Stimulated activated CD8-positive, alpha-beta memory T cell treated with anti-CD3 and anti-CD28 coated beads, Interleukin-7, amount 100 ng/mL, for 24 hours (primary cell): ENCODE data around the gene CCL20.
"Not testable (repeated sequence)": the region's sequence is repeated elsewhere in the genome, so short reads cannot be mapped to it uniquely, and the experiment has no call there.

Experiments
- DNase-seq: peaks from one replicate; pipeline ENCODE4 v3.0.0-alpha.2; 2020; ENCODE audit warnings: low read depth

CCL20 gene

GRCh38 chr2:227813562-227814353, at the start of gene CCL20:
Gene CCL20 (plus strand): TSS chr2:227813842. CDS start chr2:227813912, 70 bp downstream.
- DNase-seq = no peak

DNA sequence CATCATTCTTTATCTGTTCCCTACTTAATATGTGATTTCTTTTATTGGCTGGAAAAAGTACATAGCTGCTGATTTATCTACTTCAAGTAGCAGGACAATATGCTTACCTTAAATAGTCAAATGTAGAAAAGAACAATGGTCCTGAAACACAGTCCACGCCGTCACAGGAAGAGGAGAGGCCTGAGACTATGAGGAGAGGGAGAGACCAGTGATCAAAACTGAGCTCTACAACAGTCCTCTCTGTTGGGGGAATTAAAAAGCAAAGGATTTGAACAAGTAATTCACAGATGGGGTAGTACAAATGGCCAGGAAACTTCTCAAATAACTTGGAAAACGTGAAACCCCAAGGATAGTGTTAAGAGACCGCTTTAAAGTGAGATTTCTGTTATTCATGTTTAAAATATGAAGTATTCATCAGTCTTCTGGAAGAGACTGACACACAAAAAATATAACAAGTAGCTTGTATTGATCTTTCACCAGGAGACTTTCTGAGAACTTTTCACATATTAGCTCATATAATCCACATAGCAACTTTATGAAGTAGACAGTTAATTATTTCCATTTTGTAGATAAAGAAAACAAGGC, 47.8 kb upstream of the CCL20 start:
- DNase-seq = no peak

DNA sequence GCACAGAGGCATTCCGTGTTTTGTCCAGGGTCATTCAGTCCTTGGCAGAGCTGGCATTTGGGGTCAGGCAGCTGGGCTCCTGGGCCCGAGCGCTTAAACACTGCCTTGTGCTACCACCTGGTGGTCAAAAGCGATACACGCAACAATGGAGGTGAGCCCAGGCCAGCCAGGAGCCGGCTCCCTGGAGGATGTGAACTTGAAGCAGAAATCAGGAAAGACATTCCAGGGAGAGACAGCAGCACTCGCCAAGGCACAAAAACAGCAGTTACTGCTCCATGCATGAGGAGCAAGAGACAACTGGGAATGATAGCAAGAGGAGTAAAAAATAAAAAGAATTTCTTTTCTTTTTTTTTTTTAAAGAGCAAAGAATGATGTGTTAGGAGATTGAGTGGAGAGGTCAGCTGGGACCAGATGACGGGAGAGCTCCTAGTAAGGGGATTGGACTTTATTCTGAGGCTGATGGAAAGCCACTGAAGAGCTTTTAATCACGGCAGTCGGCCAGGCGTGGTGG, 47.2 kb upstream of the CCL20 start:
- DNase-seq = peak; percentile 26

DNA sequence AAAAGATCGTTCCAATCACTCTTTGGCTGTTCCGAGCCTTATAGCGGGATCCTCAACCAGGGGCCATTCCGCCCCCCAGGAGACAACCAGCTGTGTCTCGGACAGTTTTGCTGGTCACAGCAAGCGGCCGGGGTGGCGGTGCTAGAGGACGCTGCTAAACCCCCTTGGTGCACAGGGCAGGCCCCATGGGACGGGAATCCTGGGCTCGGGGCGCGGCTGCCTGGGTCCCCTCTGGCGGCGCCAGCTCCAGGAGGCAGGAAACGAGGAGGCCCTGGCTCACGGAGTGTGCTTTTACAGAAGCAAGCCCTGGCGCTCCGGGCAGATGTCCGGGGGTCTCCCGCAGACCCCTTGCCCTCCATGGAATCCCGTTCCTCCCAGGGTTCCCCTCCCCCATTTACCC, 45.8 kb upstream of the CCL20 start:
- no peak for DNase-seq

DNA sequence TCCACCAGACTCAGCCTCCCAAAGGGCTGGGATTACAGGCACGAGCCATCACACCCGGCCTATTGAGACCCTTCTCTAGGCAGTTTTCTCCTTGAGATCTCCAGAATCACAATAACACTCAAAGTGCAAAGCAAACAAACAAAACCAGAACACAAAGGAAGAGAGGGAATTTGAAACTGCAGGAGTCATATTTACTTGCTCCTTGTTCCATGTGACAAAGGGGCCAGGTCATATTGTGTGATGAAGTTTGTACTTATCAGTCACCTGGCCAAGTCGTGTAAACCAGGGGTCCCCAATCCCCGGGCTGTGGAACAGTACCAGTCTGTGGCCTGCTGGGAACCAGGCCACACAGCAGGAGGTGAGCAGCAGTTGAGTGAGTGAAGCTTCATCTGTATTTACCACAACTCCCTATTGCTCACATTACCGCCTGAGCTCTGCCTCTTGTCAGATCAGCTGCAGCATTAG, 41.4 kb upstream of the CCL20 start:
- no peak for DNase-seq

DNA sequence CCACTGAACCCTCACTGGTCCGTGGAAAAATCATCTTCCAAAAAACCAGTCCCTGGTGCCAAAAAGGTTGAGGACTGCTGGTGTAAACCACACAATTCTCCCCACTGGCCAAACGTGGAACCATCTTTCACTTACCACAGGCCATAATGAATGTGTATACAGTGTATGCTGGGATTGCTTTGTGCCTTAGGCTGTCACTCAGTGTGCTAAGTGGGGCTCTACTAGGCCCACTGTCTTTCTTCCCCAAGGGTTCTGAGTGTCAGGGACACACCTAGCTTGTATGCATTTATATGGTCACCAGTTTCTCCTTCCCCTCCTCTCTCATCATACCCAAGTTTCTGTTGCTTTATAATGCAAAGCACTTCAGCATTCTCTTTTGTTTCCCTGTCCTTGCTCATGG, 40.7 kb upstream of the CCL20 start:
- DNase-seq = no peak

GRCh38 chr2:227774011-227774624, 39.5 kb upstream of the CCL20 start:
- DNase-seq = no peak

GRCh38 chr2:227774895-227775842, 38.5 kb upstream of the CCL20 start:
- no peak for DNase-seq

GRCh38 chr2:227780981-227781615, 32.5 kb upstream of the CCL20 start:
- no peak for DNase-seq

DNA sequence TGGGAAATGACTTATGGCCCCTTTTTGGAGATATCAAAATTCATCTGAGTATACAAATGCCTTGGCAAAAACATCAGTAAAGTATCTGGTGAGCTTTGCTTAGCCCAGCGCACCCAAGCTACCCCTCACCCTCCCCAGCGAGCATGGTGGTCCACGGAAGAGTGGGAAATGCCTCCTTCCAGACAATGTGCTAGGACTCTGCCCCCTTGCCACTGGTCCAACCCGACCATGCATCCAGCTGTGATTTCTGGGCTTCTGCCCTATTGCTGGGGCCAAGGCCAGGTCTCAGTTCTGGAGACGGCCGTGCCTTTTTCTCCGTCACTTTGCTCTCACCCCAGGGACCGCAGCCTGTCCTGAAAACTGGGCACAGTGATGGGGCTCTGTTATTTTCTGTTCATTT, 31.8 kb upstream of the CCL20 start:
- DNase-seq = no peak

DNA sequence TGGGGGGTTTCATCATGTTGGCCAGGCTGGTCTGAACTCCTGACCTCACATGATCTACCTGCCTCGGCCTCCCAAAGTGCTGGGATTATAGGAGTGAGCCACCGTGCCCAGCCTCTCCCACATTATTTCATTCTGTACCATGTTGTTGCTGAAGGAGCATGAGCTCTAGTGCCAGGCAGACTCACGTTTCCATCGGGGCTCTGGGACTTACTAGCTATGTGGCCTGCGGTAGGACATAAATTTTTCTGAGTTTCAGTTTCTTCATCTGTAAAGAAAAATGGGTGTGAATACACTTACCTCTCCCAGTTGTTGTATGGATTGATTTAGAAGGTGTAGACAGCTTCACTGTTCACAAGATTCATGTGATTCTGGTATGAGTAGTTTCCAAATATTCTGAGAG, 30.8 kb upstream of the CCL20 start:
- DNase-seq = no peak

DNA sequence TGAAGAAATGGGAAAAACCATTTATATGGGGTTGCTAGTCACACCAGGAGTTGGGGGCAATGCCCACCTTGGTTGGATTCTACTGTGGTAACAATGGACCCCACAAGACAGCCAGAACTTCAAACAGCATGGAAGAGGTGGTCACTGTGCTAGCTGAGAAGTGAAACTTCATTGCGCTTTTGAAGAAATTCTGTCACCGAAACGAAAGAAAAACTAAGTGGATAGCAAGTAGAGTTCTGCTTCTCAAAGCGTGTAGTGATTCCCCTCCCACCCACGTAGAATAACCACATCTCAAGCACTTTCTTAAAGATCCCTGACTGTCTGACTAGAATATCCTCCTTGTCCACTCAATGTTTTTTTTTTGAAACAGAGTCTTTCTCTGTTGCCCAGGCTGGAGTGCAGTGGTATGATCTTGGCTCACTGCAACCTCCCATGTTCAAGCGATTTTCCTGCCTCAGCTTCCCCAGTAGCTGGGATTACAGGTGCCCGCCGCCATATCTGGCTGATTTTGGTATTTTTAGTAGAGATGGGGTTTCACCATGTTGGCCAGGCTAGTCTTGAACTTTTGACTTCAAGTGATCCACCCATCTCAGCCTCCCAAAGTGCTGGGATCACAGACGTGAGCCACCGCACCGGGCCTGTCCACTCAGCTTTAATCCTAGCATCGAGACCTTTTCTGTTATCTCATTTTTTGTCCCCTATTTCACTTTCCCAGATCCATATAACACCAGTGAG, 30.1 kb upstream of the CCL20 start:
- DNase-seq = no peak

DNA sequence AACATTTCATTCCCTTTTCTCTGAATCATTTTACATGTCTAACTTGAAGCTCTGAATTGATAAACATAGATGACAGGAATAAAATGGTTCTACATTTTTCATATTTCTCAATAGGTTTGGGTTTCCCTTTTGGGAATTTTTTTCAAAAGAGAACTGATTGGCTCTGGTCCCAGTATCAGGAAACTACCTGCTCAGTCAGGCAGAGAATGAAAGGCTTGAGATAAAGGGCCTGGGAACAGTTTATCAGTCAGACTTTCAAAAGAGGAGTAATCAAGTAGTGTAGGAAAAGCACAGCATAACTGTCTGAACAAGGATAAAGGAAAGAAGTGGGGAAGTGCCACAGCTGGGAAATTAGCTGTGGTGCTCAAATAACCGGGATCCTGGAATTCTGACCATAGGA, 28.3 kb upstream of the CCL20 start:
- DNase-seq = no peak

DNA sequence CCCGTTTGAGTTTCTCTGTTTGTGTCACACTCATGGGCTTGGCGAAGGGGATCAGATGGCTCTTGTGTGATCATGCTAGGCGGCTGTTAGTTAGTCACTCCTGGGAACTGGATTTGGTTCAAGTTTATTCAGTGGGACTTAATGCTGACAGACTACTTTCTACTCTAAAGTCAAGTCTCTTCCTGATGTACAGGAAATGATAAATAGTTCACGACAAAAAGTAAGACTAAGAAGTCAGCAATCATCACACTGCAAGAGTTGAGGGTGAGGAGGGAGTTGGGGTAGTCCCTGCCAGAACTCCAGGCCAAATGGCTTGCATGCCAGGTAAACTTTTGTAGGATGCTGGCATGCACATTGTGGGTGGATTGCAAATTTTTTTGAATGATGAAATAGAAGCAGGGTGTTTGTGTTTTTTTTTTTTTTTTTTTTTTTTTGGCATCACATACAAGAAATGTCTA, 25.1 kb upstream of the CCL20 start:
- DNase-seq = no peak

- DNase-seq = no peak
These were observed 23.8 kb upstream of the CCL20 start for GRCh38 chr2:227789803-227790202.

- DNase-seq = no peak
These were observed 20.4 kb upstream of the CCL20 start for GRCh38 chr2:227793148-227793712.

- DNase-seq = no peak
These were observed 17.5 kb upstream of the CCL20 start for GRCh38 chr2:227796045-227796711.

DNA sequence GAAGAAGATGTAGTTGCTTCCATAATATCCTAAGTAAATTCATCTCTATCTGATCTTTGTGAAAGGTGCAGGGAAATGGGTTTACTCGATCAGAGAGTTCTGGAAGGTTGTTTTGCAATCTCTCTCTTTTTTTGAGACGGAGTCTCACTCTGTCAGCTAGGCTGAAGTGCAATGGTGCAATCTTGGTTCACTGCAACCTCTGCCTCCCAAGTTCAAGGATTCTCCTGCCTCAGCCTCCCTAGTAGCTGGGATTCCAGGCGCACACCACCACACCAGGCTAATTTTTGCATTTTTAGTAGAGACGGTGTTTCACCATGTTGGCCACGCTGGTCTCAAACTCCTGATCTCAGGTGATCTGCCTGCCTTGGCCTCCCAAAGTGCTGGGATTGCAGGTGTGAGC, 16.9 kb upstream of the CCL20 start:
- not testable (repeated sequence) for DNase-seq

GRCh38 chr2:227799202-227799601, 14.4 kb upstream of the CCL20 start:
- no peak for DNase-seq

DNA sequence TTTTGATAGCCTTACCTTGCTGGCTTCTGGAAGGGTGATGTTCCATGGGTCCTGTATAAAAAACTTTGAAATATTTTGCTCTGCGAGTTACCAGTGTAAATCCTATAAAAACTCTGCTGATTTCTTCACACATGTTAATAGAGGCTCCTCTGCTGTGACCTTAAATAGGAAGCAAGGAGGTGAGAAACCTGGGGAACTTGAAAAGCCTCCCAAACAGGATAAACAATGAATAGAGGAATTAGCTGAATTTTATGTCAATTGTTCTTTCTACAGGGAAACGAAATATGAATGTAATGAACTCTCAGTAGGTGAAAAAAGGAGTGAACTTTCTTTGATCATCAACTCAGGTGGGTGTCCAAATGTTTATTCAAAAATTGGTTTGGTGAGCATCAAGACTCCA, 10.8 kb upstream of the CCL20 start:
- no peak for DNase-seq
